ENCODE measurements around the gene SLC31A2.
"Not testable (repeated sequence)": the region's sequence is repeated elsewhere in the genome, so short reads cannot be mapped to it uniquely, and the experiment has no call there.

Gene SLC31A2

GRCh38 chr9:113149561-113149960 is 1.2 kb upstream of the SLC31A2 start:
- not testable (repeated sequence) for DNase-seq (ENCODE audit: low read depth in 2 of 2, low spot score in 1 of 2)

DNA sequence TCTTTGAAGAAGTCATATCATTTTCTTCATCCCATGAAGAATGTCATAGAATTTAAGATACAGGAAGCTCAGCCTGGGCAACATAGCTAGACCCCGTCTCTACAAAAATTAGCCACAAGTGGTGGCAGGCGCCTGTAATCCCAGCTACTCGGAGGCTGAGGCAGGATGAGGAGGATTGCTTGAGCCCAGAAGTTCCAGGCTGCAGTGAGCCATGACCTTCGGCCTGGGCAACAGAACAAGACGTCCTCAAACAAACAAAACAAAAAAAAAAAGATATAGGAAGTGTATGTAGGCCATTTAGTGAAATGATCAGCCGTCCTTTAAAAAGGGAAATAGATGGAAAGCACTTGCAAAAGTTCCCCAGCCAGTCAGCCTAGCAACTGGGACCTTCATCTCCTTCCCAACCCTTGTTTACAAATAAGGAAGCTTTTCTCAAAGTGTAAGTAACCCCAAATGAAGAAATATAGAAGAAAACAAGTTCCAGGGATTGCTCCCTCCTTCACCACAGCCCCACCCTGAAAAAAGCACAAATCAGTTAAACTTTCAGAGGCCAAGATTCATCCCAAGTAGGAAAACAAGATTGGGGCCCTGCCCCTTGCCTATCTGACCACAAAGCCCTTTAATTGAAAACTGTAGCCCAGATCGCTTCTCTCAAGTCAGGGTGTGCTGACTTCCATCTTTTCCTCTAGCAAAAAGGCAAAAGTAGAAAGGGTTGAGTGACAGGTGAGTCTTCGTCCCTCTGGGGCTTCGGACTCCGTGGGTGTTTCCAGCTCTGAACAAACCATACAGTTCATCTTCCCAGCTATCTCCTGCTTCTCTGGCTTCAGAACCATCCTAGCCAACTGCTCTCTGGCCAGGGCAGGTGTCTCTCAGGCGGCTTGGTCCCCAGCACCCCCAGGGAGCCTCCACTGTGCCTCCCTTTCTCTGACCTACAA is 1.2 kb downstream of the SLC31A2 start:
- no peak for DNase-seq (ENCODE audit: low read depth in 2 of 2, low spot score in 1 of 2)

DNA sequence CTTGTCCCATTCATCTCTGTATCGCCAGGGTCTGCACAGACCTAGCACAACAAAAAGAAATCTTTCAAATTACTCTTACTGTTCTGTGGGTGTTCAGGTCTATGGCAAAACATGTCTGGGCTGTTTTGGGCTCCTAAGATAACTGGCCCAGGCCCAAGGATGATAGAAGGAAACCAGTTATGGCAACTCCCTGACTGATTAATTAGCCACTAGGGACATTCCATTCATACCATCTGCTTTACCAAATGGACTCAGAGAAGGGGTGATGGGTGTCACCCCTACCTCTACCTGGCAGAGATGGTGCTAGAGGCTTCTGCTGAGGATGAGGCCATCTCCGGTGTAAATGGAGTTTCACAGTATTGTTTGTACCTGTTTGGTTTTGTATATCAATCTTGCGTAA is 1.9 kb downstream of the SLC31A2 start:
- DNase-seq (ENCODE audit: low read depth in 2 of 2, low spot score in 1 of 2): no peak

GRCh38 chr9:113153599-113153998 is 2.8 kb downstream of the SLC31A2 start:
- DNase-seq (ENCODE audit: low read depth in 2 of 2, low spot score in 1 of 2): no peak

DNA sequence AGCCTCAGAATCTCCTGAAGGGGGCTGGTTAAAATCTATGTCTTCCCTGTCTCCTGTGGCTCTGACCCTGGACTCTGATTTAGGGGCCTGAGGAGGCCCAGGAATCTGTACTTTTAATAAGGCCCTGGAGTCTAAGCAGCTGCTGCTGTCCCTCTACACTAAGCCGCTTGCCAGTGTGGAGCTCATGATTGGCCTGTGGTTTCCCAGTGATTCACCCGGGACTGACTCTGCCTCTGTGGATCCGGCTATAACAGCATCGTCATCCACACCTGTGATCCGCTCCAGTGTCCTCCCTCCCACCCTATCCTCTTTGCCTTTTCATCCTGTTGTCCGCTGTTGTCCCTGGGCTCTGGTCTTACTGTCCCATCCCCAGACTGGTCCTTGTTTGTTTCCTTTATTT is 3.7 kb downstream of the SLC31A2 start:
- DNase-seq (ENCODE audit: low read depth in 2 of 2, low spot score in 1 of 2): no peak

DNA sequence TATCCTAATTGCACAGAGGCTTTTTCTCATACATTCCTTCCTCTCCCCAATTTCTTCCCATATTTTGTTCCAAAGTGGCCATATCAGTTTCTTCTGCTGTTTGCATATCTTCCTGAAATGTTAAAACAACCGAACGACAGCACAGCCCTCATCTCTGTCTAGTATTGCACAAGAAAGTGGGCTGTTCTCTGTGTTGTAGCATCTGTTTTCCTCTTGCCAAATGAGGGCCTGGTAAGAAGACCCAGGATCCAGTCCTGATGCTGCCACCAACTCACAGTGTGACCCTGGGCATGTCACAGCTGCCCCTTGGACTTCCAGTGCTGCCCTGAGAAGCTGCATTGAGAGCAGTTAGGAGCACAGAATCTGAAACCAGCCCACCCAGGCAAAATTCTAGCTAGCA is 4.1 kb downstream of the SLC31A2 start:
- no peak for DNase-seq (ENCODE audit: low read depth in 2 of 2, low spot score in 1 of 2)

DNA sequence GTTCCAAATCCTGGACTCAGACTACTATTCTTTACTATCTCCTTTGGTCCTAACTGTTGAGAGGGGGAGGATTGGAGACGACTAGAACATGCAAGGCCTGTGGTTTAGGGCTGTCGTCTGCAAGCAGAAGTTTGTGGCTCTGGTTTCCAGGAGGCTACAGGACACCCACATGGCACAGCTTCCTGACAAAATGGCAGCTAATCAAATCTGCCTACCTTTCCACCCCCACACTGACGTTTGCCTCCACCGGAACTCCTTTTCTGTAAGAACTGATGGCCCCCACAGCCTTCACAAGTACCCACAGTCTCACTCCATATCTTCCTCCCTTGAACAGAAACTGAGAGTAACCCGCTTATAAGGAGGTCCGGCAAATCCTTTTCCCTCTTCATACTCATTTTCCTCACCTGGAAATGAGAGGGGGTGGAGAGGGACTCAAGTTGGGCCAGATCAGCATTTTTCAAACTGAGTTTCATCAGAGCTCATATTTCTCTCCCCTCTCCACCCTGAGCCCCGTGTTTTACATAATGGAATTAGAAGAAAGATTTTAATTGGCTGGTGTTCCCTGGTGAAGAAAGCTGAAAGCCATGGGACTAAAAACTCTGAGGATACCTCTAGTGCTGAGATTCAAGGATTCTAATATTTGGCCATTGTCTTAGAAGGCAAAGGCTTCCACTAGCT is 5.2 kb downstream of the SLC31A2 start:
- no peak for DNase-seq (ENCODE audit: low read depth in 2 of 2, low spot score in 1 of 2)

GRCh38 chr9:113156880-113157279 is 6.1 kb downstream of the SLC31A2 start:
- no peak for DNase-seq (ENCODE audit: low read depth in 2 of 2, low spot score in 1 of 2)

DNA sequence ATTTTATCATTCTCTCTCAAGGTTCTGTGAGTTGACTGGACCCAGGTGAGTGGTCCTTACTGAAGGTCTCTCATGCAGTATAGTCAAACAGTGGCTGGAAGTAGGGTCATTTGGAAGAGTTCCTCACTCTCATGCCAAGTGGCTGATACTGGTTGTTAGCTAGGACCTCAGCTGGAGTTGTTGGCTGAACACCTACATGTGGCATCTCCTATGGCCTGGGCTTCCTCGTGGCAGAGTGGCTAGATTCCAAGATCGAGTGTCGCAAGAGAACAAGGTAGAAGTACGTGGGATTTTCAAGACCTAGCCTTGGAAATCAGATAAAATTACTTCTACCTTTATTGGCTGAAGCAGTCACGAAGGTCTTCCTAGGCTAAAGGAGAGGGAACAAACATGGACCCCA is 7.6 kb downstream of the SLC31A2 start:
- no peak for DNase-seq (ENCODE audit: low read depth in 2 of 2, low spot score in 1 of 2)

GRCh38 chr9:113160571-113160970 is 9.8 kb downstream of the SLC31A2 start:
- no peak for DNase-seq (ENCODE audit: low read depth in 2 of 2, low spot score in 1 of 2)

DNA sequence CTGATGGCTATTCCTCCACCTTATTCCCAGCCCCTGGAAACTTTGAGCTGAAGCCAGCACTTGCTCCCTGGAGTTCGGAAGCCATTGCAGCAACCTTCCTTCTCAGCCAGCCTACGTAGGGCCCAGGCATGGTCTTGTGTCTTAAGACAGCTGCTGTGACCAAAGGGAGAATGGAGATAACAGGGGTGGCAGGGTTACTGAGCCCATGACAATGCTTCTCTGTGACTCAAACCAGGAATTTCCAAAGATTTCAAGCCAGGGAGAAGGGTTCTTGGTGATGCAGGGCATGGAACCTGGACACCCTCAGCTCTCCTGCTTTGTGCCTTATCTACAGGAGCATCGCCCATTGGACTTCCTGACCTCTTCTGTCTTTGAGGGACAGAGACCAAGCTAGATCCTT is 12.2 kb downstream of the SLC31A2 start:
- no peak for DNase-seq (ENCODE audit: low read depth in 2 of 2, low spot score in 1 of 2)

DNA sequence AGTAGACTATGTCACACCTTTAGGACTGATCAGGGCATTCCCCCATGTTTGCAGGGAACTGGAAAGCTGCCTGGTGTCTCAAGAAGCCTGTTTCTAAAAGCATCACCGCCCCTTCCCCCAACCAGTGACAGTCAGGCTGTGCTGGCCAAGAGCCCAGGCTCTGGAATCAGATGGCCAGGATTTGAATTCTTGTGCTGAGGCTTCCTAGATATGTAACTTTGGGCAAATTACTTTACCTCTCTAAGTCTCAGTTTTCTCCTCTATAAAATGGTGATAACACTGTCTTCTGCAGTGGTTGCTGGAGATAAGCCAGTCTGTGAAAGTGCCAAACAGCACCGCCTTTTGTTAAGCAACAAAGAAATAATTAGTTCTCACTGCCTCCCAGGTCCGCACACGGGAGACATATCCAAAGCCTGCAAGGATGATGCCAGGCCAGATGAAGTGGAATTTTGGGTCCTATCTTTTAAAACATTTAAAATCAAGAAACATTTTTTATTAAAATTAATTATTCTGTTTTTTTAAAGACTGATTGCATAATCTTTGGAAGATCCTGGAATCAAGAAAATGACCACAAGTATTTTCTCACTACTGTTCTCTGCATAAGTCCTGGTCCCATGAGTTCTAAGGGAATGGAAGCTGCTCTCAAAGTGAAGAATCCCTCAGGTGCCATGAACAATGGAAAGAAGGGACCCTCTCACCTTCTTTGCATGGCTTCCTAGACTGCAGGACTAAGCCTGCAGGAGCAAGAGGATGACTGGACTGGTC is 13.9 kb downstream of the SLC31A2 start:
- DNase-seq (ENCODE audit: low read depth in 2 of 2, low spot score in 1 of 2): no peak

GRCh38 chr9:113166039-113166438 is 15.2 kb downstream of the SLC31A2 start:
- no peak for DNase-seq (ENCODE audit: low read depth in 2 of 2, low spot score in 1 of 2)

DNA sequence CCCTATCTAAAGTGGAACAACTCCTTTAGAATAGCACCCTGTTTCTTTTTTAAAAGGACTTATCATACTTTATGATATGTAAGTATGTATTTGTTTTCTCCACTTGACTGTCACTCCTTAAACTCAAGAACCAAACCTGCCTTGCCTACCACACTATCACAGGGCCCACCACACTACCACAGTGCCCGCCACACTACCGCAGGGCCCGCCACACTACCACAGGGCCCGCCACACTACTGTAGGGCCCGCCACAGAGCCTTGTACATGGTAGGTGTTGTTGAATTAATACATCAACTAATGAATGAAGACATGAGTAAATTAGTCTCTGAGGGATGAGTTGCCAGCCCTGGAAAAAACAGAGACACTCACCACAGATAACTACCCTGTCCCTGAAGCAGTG is 18.0 kb downstream of the SLC31A2 start:
- DNase-seq (ENCODE audit: low read depth in 2 of 2, low spot score in 1 of 2): no peak

GRCh38 chr9:113173341-113173740 is 22.5 kb downstream of the SLC31A2 start:
- DNase-seq (ENCODE audit: low read depth in 2 of 2, low spot score in 1 of 2): no peak

GRCh38 chr9:113176803-113177202 is 26.0 kb downstream of the SLC31A2 start:
- no peak for DNase-seq (ENCODE audit: low read depth in 2 of 2, low spot score in 1 of 2)

- DNase-seq (ENCODE audit: low read depth in 2 of 2, low spot score in 1 of 2): no peak
These were observed 26.4 kb downstream of the SLC31A2 start for GRCh38 chr9:113177251-113177650.

- no peak for DNase-seq (ENCODE audit: low read depth in 2 of 2, low spot score in 1 of 2)
These were observed 27.3 kb downstream of the SLC31A2 start for GRCh38 chr9:113178087-113178486.

DNA sequence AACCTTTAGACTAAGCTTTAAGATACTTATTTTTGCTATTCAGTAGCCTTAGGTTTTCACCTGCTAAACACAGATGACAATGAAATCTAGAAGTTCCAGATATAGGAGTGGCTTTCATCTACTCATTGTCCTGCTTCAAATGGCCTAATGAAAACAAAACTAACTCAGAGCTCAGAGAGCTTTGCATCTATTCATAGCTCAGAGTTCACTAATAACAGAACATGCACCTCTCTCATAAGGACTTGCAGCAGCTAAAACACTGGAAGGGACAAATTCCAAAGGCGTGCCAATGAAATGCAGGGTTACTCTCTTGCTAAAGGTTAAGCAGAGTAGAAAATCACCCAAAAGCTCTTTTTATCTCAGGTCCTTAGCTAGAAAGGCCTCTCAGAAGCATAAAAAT is 29.0 kb downstream of the SLC31A2 start:
- no peak for DNase-seq (ENCODE audit: low read depth in 2 of 2, low spot score in 1 of 2)

GRCh38 chr9:113181165-113181564 is 30.4 kb downstream of the SLC31A2 start:
- no peak for DNase-seq (ENCODE audit: low read depth in 2 of 2, low spot score in 1 of 2)

- DNase-seq (ENCODE audit: low read depth in 2 of 2, low spot score in 1 of 2): no peak
These were observed 33.2 kb downstream of the SLC31A2 start for GRCh38 chr9:113183956-113184488.
